Measurements from ENCODE around the gene TEX47.

DNA sequence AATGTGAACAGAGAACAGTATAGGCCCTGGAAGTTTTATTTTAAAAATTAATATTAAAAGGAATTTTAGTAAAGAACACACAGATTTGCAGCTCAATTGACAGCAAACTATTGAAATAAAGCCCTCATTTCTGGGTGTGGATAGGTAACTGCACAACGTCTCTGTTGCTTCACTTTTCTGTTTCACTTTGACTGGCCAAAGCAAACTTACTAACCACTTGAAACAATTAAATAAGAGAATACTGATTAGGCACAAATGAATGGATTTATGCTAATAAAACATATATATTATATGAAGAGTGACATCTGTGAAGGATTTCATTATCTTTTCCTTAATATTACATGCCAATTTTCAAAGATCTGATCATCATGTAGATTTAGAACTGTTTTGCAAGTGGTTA lies 24.1 kb downstream of the TEX47 start:
- no peak for TF ChIP-seq YY1 (IDR thresholded peaks at IDR 0.05)
- TF ChIP-seq, protein P1, sequence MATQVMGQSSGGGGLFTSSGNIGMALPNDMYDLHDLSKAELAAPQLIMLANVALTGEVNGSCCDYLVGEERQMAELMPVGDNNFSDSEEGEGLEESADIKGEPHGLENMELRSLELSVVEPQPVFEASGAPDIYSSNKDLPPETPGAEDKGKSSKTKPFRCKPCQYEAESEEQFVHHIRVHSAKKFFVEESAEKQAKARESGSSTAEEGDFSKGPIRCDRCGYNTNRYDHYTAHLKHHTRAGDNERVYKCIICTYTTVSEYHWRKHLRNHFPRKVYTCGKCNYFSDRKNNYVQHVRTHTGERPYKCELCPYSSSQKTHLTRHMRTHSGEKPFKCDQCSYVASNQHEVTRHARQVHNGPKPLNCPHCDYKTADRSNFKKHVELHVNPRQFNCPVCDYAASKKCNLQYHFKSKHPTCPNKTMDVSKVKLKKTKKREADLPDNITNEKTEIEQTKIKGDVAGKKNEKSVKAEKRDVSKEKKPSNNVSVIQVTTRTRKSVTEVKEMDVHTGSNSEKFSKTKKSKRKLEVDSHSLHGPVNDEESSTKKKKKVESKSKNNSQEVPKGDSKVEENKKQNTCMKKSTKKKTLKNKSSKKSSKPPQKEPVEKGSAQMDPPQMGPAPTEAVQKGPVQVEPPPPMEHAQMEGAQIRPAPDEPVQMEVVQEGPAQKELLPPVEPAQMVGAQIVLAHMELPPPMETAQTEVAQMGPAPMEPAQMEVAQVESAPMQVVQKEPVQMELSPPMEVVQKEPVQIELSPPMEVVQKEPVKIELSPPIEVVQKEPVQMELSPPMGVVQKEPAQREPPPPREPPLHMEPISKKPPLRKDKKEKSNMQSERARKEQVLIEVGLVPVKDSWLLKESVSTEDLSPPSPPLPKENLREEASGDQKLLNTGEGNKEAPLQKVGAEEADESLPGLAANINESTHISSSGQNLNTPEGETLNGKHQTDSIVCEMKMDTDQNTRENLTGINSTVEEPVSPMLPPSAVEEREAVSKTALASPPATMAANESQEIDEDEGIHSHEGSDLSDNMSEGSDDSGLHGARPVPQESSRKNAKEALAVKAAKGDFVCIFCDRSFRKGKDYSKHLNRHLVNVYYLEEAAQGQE (IDR thresholded peaks at IDR 0.05) = no peak
- TF ChIP-seq, protein P2, sequence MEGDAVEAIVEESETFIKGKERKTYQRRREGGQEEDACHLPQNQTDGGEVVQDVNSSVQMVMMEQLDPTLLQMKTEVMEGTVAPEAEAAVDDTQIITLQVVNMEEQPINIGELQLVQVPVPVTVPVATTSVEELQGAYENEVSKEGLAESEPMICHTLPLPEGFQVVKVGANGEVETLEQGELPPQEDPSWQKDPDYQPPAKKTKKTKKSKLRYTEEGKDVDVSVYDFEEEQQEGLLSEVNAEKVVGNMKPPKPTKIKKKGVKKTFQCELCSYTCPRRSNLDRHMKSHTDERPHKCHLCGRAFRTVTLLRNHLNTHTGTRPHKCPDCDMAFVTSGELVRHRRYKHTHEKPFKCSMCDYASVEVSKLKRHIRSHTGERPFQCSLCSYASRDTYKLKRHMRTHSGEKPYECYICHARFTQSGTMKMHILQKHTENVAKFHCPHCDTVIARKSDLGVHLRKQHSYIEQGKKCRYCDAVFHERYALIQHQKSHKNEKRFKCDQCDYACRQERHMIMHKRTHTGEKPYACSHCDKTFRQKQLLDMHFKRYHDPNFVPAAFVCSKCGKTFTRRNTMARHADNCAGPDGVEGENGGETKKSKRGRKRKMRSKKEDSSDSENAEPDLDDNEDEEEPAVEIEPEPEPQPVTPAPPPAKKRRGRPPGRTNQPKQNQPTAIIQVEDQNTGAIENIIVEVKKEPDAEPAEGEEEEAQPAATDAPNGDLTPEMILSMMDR (IDR thresholded peaks at IDR 0.05; ENCODE audit: low read depth, low read length, missing input control) = no peak
- no peak for TF ChIP-seq TAF1 (conservative IDR thresholded peaks at IDR 0.05)
- TF ChIP-seq SP1 (IDR thresholded peaks at IDR 0.05) = no peak
- TF ChIP-seq, protein P3, sequence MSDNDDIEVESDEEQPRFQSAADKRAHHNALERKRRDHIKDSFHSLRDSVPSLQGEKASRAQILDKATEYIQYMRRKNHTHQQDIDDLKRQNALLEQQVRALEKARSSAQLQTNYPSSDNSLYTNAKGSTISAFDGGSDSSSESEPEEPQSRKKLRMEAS (IDR thresholded peaks at IDR 0.05) = no peak
- TF ChIP-seq GABPA (IDR thresholded peaks at IDR 0.05 in 1 of 2, conservative IDR thresholded peaks at IDR 0.05 in 1 of 2) = no peak
- no peak for TF ChIP-seq JUND (IDR thresholded peaks at IDR 0.05)
- no peak for TF ChIP-seq RAD21 (IDR thresholded peaks at IDR 0.05)
- TF ChIP-seq, protein P4, sequence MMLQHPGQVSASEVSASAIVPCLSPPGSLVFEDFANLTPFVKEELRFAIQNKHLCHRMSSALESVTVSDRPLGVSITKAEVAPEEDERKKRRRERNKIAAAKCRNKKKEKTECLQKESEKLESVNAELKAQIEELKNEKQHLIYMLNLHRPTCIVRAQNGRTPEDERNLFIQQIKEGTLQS (IDR thresholded peaks at IDR 0.05) = no peak
- no peak for TF ChIP-seq NR2F2 (IDR thresholded peaks at IDR 0.05)
- TF ChIP-seq EGR1 (IDR thresholded peaks at IDR 0.05; ENCODE audit: low read depth in 2 of 2) = no peak
- TF ChIP-seq RXRA (IDR thresholded peaks at IDR 0.05) = no peak
